ENCODE measurements around the gene SSBP4.

SSBP4 gene

GRCh38 chr19:18466354-18466753, 47.2 kb downstream of the SSBP4 start:
- no peaks in the 10 kb centered on the region for H3K27me3 ChIP-seq (ENCODE audit: control insufficient read depth, low read length)
- H3K9me3 ChIP-seq (ENCODE audit: control insufficient read depth, insufficient read depth, low read length): no peaks in the 10 kb centered on the region
- no peaks in the 10 kb centered on the region for H3F3A ChIP-seq (ENCODE audit: control insufficient read depth, insufficient read depth)
- TF ChIP-seq EZH2phosphoT487 (IDR thresholded peaks at IDR 0.05; ENCODE audit: borderline replicate concordance, low read length): no peak
- TF ChIP-seq, protein P1, sequence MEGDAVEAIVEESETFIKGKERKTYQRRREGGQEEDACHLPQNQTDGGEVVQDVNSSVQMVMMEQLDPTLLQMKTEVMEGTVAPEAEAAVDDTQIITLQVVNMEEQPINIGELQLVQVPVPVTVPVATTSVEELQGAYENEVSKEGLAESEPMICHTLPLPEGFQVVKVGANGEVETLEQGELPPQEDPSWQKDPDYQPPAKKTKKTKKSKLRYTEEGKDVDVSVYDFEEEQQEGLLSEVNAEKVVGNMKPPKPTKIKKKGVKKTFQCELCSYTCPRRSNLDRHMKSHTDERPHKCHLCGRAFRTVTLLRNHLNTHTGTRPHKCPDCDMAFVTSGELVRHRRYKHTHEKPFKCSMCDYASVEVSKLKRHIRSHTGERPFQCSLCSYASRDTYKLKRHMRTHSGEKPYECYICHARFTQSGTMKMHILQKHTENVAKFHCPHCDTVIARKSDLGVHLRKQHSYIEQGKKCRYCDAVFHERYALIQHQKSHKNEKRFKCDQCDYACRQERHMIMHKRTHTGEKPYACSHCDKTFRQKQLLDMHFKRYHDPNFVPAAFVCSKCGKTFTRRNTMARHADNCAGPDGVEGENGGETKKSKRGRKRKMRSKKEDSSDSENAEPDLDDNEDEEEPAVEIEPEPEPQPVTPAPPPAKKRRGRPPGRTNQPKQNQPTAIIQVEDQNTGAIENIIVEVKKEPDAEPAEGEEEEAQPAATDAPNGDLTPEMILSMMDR (IDR thresholded peaks at IDR 0.05; ENCODE audit: low read depth, low read length, poor library complexity, severe bottlenecking): no peak
- H4K20me1 ChIP-seq (ENCODE audit: control insufficient read depth, insufficient read depth, low read depth, low read length): peaks cover 7% of the 10 kb centered on the region
- no peaks in the 10 kb centered on the region for H3K9me2 ChIP-seq (replicated peaks; ENCODE audit: control insufficient read depth, low read length)
- peaks cover 17% of the 10 kb centered on the region for H3K36me3 ChIP-seq (ENCODE audit: control insufficient read depth, low read length)
- no peak overlapping the region for H3K27ac ChIP-seq (ENCODE audit: low read depth, low read length)
- peaks cover 11% of the 10 kb centered on the region for H3K79me2 ChIP-seq (ENCODE audit: control insufficient read depth, low read length)
- no peaks in the 10 kb centered on the region for H3K4me1 ChIP-seq (ENCODE audit: control insufficient read depth, low read length)
- H3K4me2 ChIP-seq (ENCODE audit: low read length): no peak overlapping the region
- no peak overlapping the region for H3K4me3 ChIP-seq (ENCODE audit: low read length)

DNA sequence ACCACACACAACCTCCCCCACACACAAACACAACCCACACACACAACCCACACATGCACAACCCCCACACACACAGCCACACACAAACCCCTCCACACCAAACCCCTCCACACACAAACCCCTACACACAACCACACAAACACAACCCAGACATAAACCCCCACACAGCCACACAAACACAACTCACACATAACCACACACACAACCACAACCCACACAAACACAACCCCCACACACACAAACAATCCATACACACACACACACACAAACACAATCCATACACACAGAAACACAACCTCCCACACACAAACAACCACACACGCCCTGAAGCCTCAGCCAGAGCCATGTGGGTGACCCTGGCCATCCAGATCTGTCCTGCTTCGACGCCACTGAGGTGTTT, 48.8 kb downstream of the SSBP4 start:
- Histone ChIP-seq H3F3A (ENCODE audit: control insufficient read depth, insufficient read depth) (no peaks in the 10 kb centered on the region), H3K4me3 (ENCODE audit: low read length) (no peak overlapping the region), H3K79me2 (ENCODE audit: control insufficient read depth, low read length) (peaks cover 11% of the 10 kb centered on the region), H3K4me1 (ENCODE audit: control insufficient read depth, low read length) (no peaks in the 10 kb centered on the region), H3K27ac (ENCODE audit: low read depth, low read length) (no peak overlapping the region), H3K27me3 (ENCODE audit: control insufficient read depth, low read length) (no peaks in the 10 kb centered on the region), H3K36me3 (ENCODE audit: control insufficient read depth, low read length) (peaks cover 10% of the 10 kb centered on the region; the same call in 1 of the 2 replicates), H3K4me2 (ENCODE audit: low read length) (no peak overlapping the region), H4K20me1 (ENCODE audit: control insufficient read depth, insufficient read depth, low read depth, low read length) (peaks cover 4% of the 10 kb centered on the region), H3K9me2 (replicated peaks; ENCODE audit: control insufficient read depth, low read length) (no peaks in the 10 kb centered on the region), H3K9me3 (ENCODE audit: control insufficient read depth, insufficient read depth, low read length) (no peaks in the 10 kb centered on the region)
- no peak for TF ChIP-seq EZH2phosphoT487 (IDR thresholded peaks at IDR 0.05; ENCODE audit: borderline replicate concordance, low read length)
- TF ChIP-seq, protein P1 (IDR thresholded peaks at IDR 0.05; ENCODE audit: low read depth, low read length, poor library complexity, severe bottlenecking): no peak

DNA sequence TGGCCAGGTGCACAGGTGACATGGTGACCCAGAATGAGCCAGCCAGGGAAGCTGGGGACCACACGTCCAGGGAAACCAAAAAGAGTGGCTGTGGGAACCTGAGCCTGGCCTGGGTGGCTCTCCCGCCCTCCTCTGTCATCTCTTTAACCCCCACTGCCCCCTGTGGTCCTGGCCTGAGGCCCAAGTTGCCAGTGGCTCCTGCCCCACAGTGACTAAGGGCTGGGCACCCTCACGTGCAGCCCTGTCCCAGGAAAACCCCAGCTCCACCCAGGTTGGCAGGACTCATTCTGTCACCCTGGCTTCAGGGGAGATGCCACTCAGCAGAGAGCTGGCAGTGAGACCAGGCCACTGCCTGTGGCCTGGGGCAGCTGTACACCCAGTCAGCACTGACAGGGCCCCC, 49.3 kb downstream of the SSBP4 start:
- Histone ChIP-seq H3K9me2 (replicated peaks; ENCODE audit: control insufficient read depth, low read length) (no peaks in the 10 kb centered on the region), H3K27ac (ENCODE audit: low read depth, low read length) (no peak overlapping the region), H4K20me1 (ENCODE audit: control insufficient read depth, insufficient read depth, low read depth, low read length) (peaks cover 4% of the 10 kb centered on the region), H3K4me2 (ENCODE audit: low read length) (no peak overlapping the region), H3K9me3 (ENCODE audit: control insufficient read depth, insufficient read depth, low read length) (no peaks in the 10 kb centered on the region), H3F3A (ENCODE audit: control insufficient read depth, insufficient read depth) (no peaks in the 10 kb centered on the region), H3K79me2 (ENCODE audit: control insufficient read depth, low read length) (peaks cover 13% of the 10 kb centered on the region), H3K4me3 (ENCODE audit: low read length) (no peak overlapping the region), H3K27me3 (ENCODE audit: control insufficient read depth, low read length) (no peaks in the 10 kb centered on the region), H3K4me1 (ENCODE audit: control insufficient read depth, low read length) (no peaks in the 10 kb centered on the region), H3K36me3 (ENCODE audit: control insufficient read depth, low read length) (peaks cover 10% of the 10 kb centered on the region; the same call in 1 of the 2 replicates)
- no peak for TF ChIP-seq EZH2phosphoT487 (IDR thresholded peaks at IDR 0.05; ENCODE audit: borderline replicate concordance, low read length)
- TF ChIP-seq, protein P1 (IDR thresholded peaks at IDR 0.05; ENCODE audit: low read depth, low read length, poor library complexity, severe bottlenecking): no peak
